Fibroblast of skin of right quadriceps (primary cell): ENCODE measurements around the gene GALNT7.

Source experiments
- DNase-seq: peaks from one replicate; pipeline ENCODE4 v3.0.0-alpha.2; 2013

GALNT7 gene

DNA sequence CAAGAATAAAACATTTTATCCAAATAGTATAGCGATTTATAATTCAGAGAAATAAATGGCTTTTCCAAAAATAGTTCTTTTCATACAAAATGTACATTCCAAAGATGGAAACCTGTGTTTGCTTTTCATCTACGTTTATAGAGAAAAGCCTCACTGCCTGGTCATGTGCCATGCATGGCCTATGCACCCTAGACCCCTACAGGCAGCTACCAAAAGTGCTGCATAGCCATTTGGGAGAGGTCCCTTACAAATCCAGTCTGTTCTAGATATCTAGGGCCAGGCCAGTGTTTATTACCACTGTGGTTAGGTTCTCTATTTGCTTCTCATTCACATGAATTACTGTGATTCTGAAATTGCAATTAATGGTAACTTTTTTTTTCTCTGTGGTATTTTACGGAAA, 148.4 kb downstream of the GALNT7 start:
- DNase-seq, result no peak

DNA sequence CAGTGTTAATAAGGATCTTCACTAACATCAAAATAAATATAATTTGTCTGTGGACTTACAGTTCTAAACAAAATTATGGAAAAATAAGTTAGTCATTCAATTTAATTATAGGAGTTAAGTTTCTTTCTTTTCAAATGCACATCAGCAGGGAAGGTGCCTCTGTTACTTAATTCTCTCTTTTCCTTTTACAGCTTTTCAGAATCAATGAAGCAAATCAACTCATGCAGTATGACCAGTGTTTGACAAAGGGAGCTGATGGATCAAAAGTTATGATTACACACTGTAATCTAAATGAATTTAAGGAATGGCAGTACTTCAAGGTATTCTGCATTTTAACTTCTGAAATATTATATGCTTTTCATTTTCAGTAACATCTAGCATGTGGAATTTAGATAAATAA, 149.6 kb downstream of the GALNT7 start:
- DNase-seq, result no peak

DNA sequence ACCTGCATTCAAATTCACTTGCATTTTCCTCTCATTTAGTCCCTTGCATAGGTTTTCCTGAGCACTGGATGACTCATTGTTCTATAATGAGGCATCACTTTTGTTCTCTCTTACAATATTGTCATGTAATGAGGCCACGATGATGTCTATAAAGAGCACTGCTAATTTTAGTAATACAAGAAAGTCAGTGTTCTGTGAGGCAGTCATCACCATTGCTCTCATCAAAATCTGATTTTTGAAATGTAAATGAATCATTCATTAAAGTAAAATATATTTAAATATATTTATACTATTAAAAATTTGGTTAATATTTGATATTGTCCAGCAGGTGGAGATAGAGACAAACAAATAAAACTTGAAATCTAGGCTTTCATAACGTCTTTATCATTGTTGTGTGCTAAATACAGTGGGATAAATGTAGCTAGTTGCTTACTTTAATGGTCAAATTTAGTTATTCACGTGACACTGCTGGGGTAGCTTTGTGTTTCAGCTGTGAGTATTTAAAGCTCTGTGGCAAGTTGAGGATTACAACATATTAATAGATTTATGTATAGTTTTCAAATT, 150.1 kb downstream of the GALNT7 start:
- DNase-seq, result peak; percentile 57

DNA sequence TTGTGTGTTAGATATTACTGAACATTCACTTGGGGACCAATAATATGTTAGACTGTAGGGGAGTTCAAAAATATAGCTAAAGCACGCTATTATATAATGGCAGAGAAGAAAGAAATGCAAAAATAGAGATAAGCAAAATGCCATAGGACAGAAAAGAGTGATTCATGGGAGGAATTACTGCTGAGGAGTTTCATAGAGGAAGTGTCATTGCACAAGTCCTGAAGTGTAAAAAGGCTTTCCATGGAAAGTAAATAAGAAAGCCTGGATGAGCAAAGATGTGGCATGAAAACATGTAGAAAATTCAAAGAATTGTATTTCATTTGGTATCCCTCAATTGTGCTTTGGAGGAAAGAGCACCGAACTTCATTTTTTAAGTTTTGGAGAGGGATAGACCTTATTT, 151.1 kb downstream of the GALNT7 start:
- peak; percentile 37 for DNase-seq

DNA sequence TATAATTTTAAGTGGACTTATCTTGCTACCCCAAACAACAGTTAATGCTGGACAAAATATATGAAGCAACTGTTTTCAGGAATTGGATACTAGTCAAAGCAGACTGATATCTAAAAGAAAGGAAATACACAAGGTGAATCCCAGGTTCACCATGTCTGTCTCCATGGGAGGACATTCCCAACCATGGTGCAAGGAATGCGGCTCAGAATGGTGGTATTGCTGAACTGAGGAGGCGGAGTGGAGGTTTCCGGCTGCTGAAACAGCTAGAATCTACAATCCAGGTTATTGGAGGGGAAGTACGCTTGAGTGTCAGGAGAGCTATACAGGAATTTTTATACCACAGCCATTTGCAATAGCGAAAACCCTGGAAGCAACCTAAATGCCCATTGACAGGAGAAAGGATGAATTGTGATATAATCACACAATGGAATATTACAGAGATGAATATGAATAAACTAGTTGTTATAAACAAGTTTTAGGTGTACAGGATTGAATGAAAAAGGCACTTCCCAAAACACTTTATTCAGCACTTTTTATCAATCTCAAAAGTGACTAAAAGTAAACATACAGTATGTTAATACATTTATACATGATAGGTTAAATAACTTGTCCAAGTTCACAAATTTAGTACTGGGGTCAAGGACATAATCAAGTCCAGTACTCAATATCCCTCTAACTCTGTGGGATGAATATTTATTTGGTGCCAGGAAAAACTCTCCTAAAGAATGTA, 156.6 kb downstream of the GALNT7 start:
- DNase-seq, result no peak

DNA sequence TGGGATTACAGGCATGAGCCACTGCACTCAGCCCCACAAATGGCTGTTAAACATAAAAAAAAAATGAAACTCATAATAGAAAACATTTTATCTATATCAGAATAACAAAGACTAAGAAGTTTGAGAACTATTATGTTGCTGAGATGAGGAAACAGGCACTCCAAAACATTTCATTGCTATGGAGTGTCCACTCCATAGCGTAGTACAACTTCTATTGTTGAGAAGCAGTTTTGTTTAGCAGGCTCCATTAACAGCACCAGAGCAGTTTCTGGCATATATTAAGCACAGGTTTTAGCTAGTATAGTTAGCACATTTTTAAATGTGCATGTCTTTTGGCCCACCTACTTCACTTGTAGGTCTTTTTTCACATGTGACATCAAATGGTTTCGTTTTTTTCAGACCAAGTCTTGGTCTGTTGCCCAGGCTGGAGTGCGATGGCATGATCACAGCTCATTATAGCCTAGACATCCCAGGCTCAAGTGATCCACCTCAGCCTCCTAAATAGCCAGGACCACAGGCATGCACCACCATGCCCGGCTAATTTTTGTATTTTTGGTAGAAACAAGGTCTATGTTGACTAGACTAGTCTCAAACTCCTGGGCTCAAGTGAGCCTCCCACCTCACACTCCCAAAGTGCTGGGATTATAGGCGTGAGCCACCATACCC, 159.8 kb downstream of the GALNT7 start:
- no peak for DNase-seq

DNA sequence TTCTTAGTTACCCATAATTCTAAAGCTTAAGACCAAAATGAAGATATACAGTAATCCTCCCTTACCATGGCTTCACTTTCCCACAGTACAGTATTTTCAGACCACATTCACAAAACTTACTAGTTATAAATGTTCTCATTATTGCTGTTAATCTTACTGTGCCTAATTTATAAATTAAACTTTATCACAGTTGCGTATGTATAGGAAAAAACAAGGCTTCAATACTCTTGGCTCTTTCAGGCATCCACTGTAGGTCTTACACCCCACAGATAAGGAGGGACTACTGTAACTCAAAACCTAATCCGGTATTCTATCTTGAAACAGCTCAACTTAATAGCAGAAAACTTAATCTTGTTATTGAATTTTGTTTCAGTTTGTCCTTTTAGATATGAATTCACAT, 162.0 kb downstream of the GALNT7 start:
- DNase-seq, result no peak

DNA sequence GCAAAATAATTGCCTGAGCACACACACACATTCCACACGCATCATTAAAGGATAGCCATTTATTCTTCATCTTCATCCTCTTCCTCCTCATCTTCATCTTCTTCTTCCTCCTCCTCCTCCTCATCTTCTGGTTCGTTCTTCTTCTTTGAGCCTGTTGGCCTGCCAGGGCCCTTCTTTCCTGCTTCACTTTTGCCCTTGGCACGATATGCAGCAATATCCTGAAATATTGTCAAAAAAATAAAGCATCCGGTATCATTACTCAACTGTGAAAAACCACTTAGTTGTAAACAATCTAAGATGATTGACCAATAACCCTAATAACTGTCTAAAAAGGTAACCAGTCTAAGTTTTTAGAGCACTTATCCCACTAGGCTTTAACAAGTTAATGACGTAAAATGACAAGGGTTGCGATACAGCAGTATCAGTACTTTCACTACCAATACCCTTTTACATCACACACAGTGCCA, 163.4 kb downstream of the GALNT7 start:
- no peak for DNase-seq

DNA sequence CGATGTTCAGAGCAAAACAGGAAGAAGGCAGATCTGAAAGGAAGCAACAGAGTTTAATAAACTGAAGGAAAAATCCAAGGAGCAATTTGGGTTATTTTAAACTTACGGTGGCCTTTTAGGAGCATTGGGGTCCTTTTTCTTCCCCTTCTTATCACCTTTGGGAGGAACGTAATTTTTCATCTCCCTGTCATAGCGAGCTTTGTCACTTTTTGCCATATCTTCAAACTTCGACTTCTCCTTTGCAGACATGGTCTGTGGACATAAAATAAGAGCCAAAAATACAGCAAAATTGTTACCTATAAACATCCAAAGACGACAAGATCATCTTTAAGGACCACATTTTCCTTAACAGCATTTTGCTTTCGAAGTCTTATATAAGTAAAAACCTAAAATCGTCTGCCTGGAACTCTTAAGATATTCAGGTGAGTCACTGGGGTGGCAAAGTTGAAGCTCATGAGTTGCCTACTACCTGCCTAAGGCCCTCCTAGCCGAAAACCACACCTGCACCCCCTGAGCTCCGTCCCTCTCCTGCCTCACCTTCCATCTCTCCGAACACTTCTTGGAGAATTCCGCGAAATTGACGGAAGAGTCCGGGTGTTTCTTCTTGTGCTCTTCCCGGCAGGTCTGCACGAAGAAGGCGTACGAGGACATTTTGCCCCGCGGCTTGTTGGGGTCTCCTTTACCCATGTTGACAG, 164.5 kb downstream of the GALNT7 start:
- DNase-seq, result no peak

DNA sequence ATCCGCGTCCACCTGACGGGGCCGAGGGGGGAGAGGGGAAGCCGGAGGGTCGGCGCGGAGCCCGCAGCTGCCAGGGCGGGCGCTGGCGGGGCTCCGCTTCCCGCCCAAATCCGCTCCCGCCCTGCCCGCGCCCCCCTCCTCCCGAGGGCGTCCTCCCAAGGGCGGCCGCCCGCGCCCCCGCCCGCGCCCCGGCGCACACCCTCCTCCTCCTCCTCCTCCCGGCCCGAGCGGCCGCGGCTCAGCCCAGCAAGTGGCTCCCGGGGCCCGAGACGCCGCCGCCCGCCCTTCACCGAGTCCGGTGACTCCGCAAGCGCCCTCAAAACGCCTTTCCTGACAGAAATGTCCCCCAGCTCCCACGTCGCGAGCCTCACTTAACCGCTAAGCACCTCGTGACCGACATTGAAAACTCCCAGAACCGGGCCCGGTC, 165.1 kb downstream of the GALNT7 start:
- peak; percentile 44 for DNase-seq

DNA sequence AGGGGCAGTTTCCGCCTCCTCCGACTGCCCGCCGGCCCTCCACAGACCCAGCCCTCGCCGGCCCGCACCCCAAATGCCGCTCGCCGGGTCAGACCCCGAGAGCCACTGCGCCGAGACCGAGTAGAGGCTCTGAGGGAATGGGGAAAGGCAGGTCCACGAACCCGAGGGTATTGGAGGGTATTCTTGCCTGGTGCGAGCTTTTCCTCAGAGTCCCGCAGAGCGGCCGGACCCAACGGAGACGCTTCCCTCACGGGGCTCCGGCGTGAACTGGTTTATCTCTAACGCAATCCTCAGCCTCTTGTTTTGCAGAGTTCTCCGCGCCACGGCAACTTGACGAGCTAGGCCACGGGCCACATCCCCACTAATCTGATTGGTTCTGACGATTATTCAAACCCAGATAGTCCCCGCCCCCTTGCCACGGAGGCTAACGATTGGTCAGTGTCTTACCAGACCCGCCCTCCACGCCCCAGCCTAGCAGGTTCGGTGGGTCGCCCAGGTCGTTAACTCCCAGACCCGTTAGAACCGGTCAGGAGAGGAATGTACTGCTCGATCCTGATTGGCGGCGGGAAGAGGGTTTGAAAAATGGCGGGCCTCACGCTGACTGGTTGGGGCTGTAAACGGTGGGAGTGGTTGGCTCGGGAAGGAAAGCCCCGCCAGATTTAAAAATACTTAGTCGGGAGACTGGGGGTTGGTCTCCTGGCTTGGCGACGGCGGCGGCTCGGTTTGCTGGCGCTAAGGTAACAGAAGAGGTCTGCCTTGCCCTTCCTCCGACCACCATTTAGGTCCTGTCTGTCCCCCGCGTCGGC, 165.7 kb downstream of the GALNT7 start, which contains the start of gene HMGB2:
Gene HMGB2, minus strand, starts transcription at position 274 of the 806 bp plus-strand sequence. CDS start 709 bp downstream, outside the sequence.
- peak; percentile 100 for DNase-seq

DNA sequence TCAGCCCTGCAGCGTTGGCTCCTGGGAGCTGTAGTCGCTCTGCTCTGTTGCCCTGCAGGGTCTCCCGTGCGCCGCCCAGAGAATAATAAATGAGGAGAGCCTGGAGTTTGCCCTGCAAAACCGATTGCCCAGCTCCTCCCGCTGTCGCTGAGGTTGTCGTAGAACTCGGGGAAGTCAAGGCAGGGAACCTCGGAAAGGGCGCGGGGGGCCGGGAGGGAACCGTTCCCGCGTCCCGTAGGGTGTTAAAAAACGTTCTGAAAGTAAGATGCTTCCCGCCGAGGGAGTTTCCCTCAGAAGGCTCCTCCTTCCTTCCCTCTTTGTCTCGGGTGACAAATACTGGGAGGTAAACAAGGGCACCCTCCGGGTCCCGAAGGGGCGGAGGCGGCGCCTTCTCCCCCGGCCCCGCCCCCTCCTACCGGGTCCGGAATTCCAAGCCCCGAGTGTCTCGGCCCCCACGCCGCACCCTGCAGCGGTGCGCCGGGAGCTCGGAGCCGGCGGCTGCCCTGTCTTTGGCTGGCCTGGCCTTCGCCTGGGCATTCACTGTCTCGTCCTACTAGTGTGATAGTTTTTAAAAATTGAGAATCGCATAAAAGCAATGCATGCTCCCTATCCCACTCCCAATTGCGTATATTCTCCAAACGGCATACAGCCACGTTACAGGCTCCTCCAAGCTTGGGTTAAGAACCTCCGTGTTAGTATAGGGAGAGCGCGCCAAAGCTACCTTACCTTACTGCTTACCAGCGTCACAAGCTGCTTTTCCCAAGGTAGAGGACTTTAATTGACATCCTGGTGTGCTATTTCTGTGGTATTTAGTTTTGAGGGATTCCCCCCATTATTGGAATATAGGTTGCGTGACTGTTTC, 166.5 kb downstream of the GALNT7 start:
- peak; percentile 90 for DNase-seq

DNA sequence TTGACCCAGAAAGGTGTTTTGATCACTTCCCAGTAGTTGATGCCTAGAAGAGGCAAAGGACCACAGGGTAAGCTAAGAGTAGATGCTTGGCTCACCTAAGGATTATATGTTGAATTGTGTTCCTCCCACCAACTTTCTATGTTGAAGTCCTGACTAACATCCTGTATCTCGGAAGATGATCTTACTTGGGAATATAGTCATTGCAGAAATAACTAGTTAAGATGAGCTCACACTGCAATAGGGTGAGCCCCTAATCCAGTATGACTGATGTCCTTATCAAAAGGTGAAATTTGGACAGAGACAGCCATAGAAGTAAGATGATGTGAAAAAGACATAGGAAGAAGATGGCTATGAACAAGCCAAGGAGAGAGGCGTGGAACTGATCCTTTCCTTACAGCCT, 168.9 kb downstream of the GALNT7 start:
- no peak for DNase-seq

DNA sequence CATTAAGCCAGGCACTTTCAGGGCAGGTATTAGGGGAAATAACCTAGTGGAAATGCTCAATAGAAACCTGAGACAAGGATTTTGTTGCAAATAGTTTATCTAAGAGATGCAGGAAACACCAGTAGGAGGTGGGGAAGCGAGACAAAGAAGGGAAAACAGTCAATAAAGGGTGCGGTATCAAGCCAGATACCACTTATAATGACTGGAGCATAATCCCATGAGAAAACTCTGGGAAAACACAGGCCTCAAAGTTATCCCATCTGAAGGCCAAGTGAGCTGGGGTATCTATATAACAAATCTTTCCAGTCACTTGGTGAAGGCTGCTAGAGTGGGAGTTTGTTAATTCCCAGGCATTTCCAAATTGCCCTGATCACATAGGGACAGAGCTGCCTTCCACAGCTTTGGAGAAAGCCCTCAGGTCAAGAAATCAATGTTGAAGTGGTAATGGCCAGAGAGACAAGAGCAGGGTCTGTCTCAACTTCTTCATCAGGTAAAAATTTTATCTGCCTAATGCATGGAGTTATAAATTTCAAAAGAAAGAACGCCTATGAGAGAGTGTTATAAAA, 175.3 kb downstream of the GALNT7 start:
- no peak for DNase-seq

DNA sequence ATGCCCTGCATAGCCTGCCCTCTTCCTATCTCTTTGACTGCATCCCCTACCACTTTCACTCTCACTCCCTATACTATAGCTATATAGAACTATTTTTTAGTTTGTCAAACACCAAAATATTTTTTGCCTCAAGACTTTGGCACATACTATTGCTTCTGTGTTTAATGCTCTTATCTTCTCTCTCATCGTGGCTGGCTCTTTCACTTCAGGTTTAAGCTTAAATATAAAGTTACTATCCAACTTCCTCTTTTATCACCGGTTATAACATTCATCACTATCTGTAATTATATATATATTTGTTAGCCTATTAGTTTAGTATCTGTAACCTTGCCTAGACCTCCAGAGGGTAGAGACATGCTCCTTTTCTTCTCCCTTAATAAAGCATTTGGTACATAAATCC, 177.0 kb downstream of the GALNT7 start:
- no peak for DNase-seq

DNA sequence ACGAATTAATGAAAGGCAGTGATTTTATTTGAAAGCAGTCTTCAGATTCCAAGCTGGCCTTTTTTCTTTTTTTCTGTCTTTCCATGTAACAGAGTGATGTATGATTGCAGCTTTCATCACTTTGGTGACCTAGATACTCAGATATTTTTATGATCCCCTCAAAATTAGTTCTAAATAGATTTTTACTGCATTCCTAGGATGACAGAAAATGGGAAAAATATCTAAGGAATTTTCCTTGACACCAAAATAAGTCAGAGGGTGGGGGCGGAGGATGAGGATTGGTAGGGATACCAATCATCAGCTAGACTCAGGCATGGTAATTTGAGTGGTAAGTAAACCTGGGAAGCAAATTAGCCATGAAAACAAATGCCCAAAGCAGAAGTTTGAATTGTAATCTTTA, 177.5 kb downstream of the GALNT7 start:
- peak; percentile 90 for DNase-seq

DNA sequence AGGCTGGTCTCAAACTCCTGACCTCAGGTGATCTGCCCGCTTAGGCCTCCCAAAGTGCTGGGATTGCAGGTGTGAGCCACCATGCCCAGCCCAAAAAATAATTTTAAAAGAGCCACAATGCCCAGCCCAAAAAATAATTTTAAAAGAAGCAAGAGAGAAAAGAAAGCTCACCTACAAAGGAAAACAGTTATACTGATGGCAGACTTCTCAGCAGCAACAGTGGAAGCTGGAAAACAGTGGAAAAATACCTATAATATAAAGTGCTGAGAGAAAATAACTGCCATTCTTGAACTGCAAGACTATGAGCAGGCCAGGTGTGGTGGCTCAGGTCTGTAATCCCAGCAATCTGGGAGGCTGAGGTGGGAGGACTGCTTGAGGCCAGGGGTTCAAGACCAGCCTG, 178.9 kb downstream of the GALNT7 start:
- no peak for DNase-seq

DNA sequence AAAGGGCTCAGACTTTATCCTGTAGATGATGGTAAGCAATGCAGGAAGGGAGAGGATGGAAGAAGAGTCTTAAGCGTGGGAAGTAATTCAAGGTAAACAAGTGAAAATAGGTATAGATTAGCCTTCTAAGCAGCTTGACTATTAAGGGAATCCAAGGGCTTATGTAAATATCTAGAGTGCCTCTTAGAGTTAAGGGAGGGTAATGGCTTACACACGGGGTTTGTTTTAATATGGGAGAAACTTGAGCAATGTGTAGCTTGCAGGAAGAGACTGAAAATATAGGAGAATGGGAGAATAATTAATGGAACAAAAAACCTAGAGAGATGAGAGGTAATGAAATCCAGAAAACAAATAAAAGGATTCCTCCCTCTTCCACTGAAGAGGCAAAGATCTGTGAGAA, 189.3 kb downstream of the GALNT7 start:
- DNase-seq, result no peak

DNA sequence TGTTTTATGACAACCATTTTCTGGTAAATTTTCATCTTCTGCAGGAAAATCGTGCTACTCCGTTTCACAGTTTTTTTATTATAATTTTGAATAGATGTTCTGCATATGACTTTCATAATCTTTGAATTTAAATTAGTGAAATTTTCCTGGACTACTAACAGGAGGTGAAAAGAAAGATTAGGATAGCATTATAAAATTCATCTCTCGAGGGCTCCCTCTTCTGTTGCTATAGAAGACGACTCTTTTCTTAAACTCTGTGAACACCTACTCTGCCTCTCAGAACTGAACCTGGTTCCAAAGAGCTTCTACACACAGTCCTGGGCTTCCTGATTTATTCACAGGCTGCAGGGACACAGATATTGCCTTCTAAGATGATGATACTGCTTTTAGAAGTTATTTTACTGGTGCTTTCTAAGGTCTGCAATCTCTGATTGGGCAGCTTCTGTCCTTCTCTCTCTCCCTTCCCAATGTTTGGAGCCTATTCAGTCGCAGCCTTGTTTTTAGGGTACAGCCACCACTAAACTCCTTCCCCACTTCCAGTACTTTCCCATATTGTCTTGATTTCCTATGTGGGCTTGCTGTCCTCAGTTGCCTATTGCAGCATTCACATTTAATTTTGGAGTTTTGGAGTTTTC, 192.1 kb downstream of the GALNT7 start:
- peak; percentile 16 for DNase-seq

DNA sequence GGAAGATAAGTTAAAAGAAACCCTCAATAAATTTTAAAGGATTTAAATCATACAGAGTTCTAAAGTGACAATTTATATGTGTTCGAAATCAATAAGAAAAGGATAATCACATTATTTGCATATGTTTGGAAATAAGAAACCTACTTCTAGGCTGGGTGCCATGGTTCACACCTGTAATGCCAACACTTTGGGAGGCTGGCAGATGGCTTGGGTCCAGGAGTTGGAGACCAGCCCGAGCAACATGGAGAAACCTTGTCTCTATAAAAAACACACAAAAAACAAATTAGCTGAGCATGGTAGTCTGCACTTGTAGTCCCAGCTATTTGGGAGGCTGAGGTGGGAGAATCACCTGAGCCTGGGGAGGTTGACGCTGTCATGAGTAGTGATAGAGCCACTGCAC, 194.1 kb downstream of the GALNT7 start:
- DNase-seq, result no peak
